IPS-18c (cell line): ENCODE measurements around the gene KICS2.

Source experiments
- H3K4me3 ChIP-seq: 2 replicates; pipeline ENCODE4 v1.7.0; 2013; ENCODE audit warnings: low read depth, mild to moderate bottlenecking, low read length, moderate library complexity; ENCODE audit not compliant: insufficient read depth
- H3K9me3 ChIP-seq: one replicate; pipeline ENCODE4 v1.6.1; 2013; ENCODE audit warnings: mild to moderate bottlenecking, low read length, moderate library complexity; ENCODE audit not compliant: control insufficient read depth, insufficient read depth

Gene KICS2

GRCh38 chr12:64187370-64187769 lies 34.7 kb downstream of the KICS2 start:
- H3K4me3 ChIP-seq = no peak overlapping the region
- H3K9me3 ChIP-seq = no peaks in the 10 kb centered on the region

- Histone ChIP-seq H3K4me3 (no peak overlapping the region), H3K9me3 (no peaks in the 10 kb centered on the region)
Measured at GRCh38 chr12:64186789-64187188, 35.3 kb downstream of the KICS2 start.

- no peaks in the 10 kb centered on the region for H3K9me3 ChIP-seq
- no peak overlapping the region for H3K4me3 ChIP-seq
Measured at GRCh38 chr12:64184216-64184615, 37.9 kb downstream of the KICS2 start.

GRCh38 chr12:64181430-64182291 lies 40.4 kb downstream of the KICS2 start:
- H3K4me3 ChIP-seq = no peak overlapping the region
- H3K9me3 ChIP-seq = no peaks in the 10 kb centered on the region

- no peaks in the 10 kb centered on the region for H3K9me3 ChIP-seq
- no peak overlapping the region for H3K4me3 ChIP-seq
Measured at GRCh38 chr12:64180951-64181350, 41.1 kb downstream of the KICS2 start.

GRCh38 chr12:64178122-64178521 lies 44.0 kb downstream of the KICS2 start:
- Histone ChIP-seq H3K4me3 (no peak overlapping the region), H3K9me3 (no peaks in the 10 kb centered on the region)

- Histone ChIP-seq H3K9me3 (no peaks in the 10 kb centered on the region), H3K4me3 (no peak overlapping the region)
Measured at GRCh38 chr12:64177001-64177400, 45.1 kb downstream of the KICS2 start.

GRCh38 chr12:64175254-64175945 lies 46.7 kb downstream of the KICS2 start:
- Histone ChIP-seq H3K4me3 (no peak overlapping the region), H3K9me3 (no peaks in the 10 kb centered on the region)

GRCh38 chr12:64173456-64173855 lies 48.6 kb downstream of the KICS2 start:
- no peaks in the 10 kb centered on the region for H3K9me3 ChIP-seq
- H3K4me3 ChIP-seq = no peak overlapping the region
